GM19328 (cell line): ENCODE results near the gene C11orf91.
"Not testable (repeated sequence)": the region's sequence is repeated elsewhere in the genome, so short reads cannot be mapped to it uniquely, and the experiment has no call there.

Experiments used
- ATAC-seq: cut with Tn5 transposase; IDR thresholded peaks from one replicate; pipeline ENCODE4 v1.9.1; 2021; ENCODE audit warnings: mild to moderate bottlenecking, moderate library complexity; ENCODE audit not compliant: unreplicated experiment

The C11orf91 gene

DNA sequence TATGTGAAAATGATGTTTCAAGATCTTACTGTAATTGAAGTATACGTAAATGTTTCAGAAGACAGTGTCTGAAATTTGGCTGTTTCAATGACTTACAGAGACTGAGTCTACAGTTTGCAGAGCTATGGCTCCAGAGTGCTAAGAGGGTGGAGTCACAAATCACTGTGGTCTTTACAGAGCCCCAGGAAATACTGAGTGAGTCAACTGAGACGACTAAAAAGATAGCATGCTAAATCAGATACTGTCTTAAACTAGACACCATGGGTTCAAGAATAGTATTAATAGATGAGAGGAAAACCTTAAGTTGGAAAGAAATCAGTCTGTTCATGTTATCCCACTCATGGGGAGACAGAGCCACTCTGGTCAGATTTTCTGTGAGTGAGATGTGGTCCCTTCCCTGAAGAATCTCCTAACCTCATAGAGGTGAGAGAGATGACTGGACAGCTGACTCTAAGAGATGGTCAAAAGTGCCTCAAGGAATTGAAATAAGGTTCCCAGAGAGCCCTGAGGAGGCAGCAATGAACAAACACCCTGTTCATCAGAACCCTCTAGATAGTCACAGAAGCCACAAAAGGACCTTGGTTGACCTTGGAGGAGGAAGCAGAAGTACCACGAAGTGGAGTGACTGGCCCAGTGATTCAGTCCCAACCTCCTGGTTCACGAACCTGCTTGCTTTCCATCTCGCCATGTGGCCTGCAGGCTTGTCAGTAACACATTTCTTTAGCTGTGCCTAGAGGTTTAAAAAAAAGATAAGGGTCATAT lies 30.2 kb downstream of the C11orf91 start:
- no peak for ATAC-seq

DNA sequence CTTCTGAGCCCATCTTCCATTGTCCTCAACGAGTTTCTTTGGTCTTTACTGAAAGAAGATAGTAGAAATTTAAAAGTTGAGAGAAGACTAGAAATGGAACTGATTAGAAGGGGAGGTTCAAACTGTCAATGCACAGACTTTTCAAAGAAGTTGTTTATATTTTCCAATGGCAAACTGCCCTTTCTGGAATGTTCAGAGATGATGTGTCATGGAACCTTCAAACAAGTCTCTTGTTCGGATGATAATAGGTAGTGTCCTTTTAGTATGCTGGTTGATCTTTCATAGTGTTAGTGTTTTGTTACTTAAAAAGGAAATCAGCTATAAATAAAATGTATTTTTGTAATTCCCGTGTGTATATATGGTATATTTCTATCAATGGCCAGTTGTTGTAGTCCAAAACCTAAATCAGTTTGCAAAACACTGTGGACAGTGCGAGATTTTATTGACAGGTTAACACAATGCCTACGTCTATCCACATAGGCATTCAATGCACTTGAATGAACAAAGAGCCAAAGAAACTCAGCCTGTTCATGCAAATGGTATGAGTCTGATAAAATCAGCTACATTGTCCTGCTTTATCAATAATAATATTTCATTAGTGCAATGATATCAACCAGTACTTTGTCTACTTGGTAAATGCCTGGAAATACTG lies 30.9 kb downstream of the C11orf91 start:
- ATAC-seq, result no peak

DNA sequence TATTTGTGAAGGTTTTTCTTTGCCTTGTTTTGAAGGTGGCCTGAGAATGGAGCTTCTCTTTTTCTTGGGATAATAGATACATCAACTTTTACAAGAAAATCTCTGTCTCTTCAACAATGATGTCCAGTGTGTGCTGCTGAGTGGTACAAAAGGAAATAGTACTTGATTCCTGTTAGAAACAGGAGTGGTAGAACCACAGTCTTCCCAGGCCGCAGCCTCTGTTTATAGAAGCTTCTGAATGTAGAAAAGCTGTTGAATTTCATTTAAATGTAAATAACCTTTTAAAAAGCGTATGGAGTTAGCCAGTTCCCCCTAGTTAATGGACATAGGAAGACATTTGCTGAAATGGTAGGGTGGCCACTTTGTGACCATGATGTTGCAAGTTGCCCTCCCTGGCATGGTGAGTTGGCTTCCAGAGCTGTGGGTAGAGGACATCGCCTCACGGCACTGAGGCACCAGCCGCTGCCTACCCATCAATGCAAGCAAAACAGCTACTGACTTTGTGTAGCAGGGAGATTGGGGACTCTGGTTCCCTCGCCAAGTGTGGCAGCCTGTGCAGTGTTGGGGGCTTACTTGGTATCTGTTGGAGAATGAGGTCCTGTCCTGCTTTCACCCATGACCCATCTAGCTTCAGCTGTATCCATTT lies 31.6 kb downstream of the C11orf91 start:
- no peak for ATAC-seq

DNA sequence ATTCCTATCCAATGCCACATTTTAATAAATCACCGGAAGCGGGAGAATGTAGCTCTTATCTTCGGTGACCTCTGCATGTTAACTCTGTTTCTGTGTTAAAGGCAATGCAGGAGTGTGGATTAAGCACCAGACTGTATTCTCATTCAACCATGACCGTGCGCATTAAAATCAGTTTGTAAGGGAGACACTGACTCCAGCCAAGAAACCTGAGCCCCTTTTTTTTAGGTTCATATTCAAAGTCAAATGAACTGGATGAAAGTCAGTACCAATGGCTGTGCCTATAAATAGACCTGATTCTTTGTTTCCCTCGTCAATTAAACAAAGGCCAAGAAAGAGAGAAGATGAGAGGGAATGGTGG lies 32.2 kb downstream of the C11orf91 start:
- no peak for ATAC-seq

DNA sequence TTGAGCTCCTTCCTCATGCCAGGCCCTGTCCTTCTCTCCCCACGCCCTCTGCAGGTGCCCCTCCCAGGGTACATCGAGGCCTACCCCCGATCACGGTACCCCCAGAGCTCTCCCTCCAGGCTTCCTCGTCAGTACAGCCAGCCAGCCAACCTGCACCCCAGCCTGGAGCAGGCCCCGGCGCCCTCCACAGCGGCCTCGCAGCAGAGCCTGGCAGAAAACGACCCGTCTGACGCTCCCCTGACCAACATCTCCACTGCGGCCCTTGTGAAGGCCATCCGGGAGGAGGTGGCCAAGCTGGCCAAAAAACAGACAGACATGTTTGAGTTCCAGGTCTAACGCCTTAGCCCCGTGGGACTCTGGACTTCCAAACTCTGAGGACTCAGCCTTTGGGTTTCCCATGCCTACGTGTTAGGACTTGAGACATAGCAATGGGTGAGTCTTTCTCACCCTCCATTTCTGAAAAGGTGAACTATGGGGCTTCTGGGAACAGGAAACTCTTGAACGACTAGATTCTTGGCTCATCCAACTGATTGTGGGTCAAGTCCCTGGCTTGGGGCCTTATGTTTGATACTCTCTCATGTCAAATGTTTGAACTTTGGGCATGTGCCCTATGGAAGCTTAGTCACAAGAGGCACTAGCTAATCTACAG lies 32.7 kb downstream of the C11orf91 start:
- ATAC-seq, result no peak

DNA sequence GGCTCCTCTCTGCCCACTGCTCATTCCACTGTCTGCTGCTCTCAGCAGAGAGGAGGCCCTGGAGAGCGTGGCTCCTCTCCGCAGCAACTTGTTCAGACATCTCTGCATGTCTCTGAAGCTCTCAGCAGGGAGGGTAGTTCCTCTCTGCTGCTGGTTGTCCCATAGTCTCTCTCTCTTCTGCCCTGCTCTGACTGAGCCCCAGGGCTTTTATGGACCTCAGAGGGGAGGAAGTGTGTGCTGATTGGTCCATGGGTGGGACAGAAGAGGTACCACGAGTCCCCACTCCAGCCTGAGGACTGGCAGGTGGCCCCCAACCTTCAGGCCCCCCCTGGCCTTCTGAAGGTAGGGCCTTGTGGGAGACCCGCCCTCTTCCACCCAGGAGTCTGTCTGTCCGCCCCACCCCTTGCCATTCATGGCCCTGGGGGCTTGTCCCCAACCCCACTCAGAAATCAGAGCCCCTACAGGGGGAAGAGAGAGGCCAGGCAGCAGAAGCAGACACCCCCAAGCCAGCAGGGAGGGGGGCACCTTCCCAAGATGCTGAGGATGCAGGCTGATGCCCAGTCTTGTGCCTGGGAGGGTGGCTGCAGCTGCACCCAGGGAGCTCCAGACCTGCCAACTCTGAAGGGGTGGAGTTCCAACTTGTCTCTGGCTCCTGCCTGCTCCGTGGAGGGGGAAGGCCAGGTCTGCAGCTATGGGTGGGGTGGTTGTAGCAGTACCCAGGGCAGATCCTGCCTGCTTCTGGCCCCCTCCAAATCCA lies 35.1 kb downstream of the C11orf91 start:
- ATAC-seq, result no peak

DNA sequence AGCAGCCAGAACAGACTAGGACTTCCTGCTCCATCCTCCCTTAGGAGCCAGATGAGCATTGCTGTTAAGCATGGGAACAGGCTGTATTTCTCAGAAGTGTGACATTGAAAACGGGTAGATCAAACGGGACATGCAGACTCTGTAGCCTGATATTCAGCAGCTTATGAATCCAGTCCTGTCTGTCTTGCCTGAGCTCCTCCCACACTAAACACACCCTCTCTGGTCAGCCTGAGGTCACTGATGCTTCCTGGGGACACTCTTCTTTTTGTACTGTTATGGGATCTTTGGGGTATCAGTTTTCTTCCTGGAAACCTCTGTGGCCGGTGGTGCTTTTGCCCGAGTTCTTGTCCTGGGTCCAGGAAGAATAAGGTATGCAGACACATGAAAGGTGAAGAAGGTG lies 35.8 kb downstream of the C11orf91 start:
- no peak for ATAC-seq

DNA sequence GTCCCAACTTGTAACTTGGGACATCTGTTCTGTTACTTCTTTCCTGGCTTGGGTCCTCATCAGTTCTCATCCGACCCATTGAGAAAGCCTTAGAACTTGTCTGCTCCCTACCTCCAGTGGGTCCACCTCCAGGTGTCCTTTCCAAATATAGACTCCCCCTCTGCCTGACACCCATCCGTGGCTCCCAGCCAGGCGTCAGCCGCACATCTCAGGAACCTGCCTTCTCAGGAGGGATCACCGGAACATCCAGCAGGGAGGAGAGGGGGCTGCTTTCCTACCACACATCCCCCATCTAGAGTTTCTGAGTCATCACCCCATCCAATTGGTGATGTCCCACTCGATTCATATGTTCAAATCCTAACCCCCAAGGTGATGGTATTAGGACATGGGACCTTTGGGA lies 36.5 kb downstream of the C11orf91 start:
- ATAC-seq, result no peak

DNA sequence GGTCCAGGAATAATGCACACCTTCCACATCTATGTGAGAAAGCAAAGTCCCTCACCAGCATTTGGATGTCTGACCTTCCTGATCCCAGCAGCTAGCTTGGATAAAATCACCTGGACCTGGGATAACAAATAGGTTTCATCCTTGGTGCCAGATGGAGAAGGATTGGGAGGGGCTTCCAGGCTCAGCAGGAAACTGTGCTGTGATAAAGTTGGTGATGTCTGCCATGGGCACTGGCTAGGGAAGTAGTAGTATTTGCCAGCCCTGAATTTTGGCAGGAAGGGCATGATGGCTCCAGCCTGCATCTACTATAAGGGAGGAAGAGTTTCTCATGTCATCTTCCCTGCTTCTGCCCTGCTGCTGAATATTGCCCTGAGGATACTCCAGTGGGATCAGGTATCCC lies 37.5 kb downstream of the C11orf91 start:
- no peak for ATAC-seq

DNA sequence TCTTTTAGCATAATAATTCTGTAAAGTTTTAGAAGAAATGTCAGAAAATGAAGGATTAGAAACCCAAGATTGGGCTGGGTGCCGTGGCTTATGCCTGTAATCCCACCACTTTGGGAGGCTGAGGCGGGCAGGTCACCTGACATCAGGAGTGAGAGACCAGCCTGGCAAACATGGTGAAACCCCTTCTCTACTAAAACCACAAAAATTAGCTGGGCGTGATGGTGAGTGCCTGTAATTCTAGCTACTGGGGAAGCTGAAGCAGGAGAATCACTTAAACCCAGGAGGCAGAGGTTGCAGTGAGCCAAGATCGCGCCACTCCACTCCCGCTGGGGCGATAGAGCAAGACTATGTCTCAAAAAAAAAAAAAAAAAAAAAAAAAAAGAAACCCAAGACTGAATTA lies 39.1 kb downstream of the C11orf91 start:
- not testable (repeated sequence) for ATAC-seq

DNA sequence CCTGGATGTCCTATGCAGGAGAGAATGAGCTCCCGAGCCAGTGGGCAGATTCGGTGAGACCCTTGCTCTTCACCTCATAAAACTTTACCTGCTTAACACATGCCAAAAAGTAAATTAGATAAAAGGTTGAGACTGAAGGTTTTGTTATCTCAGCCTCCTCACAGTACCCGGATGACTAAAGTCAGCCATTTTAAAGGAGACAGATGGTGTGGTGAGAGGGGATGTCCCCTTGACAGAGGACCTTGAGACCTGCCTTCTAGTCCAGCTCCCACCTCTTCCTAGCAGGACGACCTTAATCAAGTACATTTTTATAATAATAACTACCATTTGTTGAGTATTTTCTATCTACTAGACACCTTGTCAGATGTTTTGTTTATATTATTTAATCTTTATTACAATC lies 39.7 kb downstream of the C11orf91 start:
- ATAC-seq, result no peak

DNA sequence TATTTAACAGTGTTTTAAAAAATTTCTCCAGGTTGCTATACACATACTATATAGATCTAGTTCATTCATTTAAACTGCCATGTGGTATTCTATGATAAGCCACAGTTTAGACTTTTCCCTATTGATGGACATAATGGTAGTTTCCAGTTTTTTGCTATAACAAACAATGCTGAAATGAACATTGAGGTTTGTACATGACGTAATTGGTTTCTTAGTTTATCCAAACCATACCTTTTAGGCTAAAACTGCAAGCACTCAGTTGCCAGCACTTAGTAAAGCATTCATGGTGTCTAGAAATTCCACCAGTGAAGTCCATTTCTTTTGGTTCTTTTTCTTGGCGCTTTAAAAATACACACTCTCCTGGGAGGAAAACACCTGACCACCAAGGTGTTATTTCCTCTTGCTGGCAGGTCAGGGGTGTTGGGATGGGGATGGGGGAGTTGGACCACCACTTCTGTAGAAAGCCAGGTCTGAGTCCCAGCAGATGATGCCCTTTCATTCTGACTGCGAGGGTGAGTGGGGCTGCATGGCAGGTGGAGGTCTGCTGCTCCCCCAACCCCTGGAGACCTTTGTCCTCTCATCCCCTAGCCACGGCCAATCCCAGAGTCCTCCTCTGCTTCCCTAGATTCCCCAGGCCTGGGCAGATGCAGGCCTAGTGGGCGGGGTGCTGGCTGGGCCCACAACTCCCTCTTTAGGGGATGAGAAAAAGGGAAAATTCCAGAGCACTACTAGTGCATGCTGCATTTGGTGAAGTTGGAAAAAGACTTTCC lies 41.1 kb downstream of the C11orf91 start:
- ATAC-seq, result no peak

DNA sequence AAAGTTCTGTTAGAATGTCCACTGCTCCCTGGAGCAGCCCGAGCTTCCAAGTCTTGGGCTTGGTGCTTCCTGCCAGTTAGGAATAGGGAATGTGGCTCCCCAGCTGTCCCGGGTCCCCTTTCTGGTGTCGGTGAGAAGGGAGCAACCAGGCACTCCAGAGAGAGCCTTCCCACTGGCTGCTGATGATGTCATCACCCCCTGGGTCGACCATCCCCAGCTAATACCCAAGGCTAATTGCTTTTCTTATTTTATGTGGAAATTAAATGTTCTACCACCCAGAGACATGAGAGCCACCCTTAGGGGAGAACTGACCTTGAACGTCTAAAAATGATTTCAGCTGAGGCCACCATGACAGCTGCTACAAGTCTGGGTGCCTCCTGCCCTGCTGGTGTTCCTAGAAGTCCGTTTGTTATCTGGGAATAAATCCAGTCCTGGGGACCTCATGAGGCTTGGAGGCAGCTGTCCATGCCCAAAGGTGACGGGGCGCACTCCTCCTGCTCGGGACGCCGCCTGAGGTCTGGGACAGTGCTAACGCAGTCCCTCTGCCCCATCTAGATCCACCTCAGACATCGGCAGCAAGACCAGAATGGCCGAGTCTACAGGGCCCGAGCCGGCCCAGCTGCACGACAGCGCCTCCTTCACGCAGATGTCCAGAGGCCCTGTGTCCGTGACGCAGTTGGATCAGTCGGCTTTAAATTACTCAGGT lies 42.3 kb downstream of the C11orf91 start:
- no peak for ATAC-seq

DNA sequence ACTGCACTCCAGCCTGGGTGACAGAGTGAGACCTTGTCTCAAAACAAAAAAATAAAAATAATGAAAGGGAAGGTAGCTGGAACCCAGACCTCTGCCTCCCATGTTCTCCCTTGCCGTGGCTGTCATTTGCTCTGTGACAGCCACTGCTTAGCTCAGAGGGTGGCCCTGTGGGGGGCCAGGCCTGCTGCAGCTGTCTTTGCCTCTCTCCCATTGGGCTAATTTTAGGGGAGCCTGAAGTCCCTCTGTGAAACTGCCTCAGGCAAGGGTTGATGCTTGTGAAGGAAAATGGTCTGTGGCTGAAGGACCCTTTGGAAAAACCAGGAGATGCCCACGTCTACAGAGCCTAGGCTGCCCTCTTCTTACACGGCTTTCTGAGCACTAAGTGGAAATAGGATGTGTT lies 42.9 kb downstream of the C11orf91 start:
- no peak for ATAC-seq

DNA sequence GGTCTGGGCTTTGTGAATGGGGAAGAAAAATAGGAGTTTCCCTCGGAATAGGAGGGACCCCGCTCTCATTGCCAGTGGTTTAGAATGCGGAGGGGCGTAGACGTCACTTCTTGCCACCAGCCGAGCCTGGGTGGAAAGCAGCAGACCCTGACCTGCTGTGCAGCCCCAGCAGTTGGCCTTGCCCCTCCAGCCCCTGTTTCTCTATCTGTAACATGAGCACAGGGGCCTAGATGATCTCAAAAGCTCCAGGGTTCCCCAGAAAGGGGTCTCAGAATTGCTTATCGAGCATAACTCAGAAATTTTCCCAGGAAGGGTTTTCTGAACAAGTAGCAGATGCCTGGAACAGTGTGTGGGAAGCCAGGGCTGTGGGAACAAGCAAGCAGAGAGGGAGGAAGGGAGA lies 43.9 kb downstream of the C11orf91 start:
- no peak for ATAC-seq

DNA sequence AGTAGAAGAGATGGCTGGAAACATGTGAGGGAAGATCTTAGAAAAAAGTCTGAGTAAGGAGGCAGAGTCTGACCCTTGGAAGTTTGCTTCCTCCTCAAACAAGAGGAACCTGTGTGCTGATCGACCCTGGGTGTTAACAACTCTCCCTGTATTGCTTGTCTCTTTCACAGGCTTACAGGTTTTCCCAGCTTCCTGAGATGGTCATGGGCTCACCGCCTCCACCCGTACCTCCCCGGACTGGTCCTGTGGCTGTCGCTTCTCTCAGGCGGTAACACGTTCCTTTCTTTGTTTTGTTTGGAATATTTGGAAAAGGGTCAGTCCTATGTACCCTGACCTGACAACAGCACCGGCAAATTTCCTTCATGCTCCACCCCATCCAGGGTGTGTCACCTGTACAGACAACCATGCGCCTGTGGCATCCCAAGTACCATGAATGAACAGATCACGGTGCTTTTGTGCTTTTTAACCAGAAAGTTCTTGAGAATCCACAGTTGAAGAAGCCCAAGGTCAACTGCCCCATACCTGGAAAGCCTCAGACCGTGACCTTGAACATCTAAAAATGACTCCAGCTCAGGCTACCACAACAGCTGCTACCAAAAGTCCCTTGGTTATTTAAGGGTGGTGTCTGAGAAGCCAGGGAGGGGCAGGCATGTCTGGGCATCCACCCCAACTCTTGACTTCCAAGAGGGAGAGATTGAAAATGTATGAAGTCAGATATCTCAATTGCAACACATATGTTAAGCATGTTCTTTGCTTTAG lies 44.6 kb downstream of the C11orf91 start:
- ATAC-seq, result no peak

DNA sequence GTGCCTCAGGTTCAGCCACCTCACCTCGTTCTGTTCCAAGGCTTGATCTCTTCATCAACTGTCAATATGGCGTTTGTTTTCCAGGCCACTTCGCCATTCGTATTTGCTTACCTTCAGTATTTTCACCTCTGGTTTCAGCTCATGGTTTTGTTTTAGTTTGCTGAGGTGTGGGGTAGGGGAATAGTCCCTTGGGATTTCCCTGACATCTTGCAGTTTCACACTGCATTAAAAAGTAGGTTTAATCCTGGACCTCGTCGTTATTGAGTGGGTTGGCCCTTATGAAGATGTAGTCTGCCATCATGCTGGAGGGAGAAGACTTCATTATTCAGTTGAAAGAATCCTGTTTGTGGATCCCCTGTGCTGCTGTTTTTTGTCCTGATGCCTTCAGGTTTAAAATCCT lies 46.0 kb downstream of the C11orf91 start:
- no peak for ATAC-seq

DNA sequence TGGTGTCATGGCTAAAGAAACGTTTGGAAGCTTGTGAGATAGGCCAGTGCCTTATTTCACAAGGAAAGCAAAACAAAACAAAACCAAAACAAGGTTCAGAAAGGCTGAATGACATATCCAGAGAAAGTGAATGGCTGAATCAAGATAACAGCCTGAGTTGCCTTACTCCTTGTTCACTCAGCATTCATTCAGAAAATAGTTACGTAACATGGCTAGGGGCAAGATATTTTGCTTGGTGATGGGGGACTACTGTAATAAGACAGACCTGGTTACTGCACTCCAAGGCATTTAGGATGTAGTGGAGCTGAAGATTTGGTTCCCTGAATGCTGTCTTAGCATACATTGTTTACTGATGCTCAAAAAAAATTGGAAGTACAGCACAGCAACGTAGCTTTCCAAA lies 47.7 kb downstream of the C11orf91 start:
- ATAC-seq, result no peak

DNA sequence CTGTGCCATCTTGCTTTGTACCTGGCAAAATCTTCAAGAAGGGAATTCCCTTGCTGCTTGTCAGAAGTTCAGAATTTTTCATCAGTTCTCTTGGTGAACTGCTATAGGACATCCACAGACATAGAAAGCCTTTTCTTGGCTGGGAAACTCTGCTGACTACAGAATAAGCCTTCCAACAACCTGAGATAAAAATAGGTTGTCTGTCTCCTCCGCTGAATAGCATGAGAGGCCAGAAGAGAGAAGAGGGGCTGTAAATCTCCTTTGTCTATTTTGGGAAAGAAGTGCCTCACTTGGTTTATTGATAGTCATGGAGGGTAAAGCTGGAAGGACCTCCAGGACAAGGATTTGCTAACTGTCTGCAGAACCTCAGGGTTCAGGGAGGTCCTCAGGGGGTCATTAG lies 48.2 kb downstream of the C11orf91 start:
- no peak for ATAC-seq
